Thymus (tissue), 11 donors: ENCODE measurements around the gene MED15. TPM values are rescaled to one million over a fixed set of nuclear protein-coding genes. Genes with fewer than 3 reads are reported as not detected.

ENCODE experiments used
- DNase-seq, 9 donors: peaks; one replicate each; pipeline ENCODE4 v3.0.0-alpha.2; 2013; ENCODE audit warnings: low spot score in 9 of 9, low read depth in 6 of 9, missing footprints in 1 of 9
- H3K27ac ChIP-seq, 2 donors: one replicate each; pipeline ENCODE4 v1.5.1; 2013; ENCODE audit warnings: control low read depth in 1 of 2, low read depth in 1 of 2, low read length in 1 of 2, mild to moderate bottlenecking in 1 of 2, moderate library complexity in 1 of 2
- H3K27me3 ChIP-seq, 2 donors: one replicate each; pipeline ENCODE4 v1.5.1; 2013; ENCODE audit warnings: low read length in 1 of 2; ENCODE audit not compliant: control insufficient read depth in 2 of 2, insufficient read depth in 1 of 2
- H3K36me3 ChIP-seq, 2 donors: one replicate each; pipeline ENCODE4 v1.5.1; 2013; ENCODE audit warnings: low read length in 1 of 2, mild to moderate bottlenecking in 1 of 2, moderate library complexity in 1 of 2; ENCODE audit not compliant: control insufficient read depth in 2 of 2, insufficient read depth in 2 of 2
- H3K4me1 ChIP-seq, 2 donors: one replicate each; pipeline ENCODE4 v1.5.1; 2013; ENCODE audit warnings: low read length in 2 of 2; ENCODE audit not compliant: control insufficient read depth in 2 of 2, insufficient read depth in 2 of 2
- H3K4me3 ChIP-seq, 2 donors: one replicate each; pipeline ENCODE4 v1.5.1; 2013; ENCODE audit warnings: low read length in 2 of 2, control low read depth in 1 of 2, mild to moderate bottlenecking in 1 of 2
- H3K9me3 ChIP-seq, 2 donors: one replicate each; pipeline ENCODE4 v1.5.1; 2013; ENCODE audit warnings: low read length in 1 of 2, mild to moderate bottlenecking in 1 of 2; ENCODE audit not compliant: control insufficient read depth in 2 of 2, insufficient read depth in 1 of 2
- WGBS: extraction: QIAGEN DNeasy Blood & Tissue Kit; methylation state at CpG from one replicate; pipeline ENCODE4 v1.1.7; 2013; 5-methylcytosine and 5-hydroxymethylcytosine counted together
- polyA plus RNA-seq: library from polyadenylated mRNA; stranded (reverse); fragments of 200-250 nt; gene quantifications from one replicate; pipeline ENCODE4 v1.2.3, GENCODE V29; 2013
- total RNA-seq: library from RNA; stranded (reverse); fragments of 120-200 nt; gene quantifications from one replicate; pipeline ENCODE4 v1.2.4, GENCODE V29; 2013
- donor health status: healthy.

Gene MED15
- total and polyA plus RNA-seq, 2 donors: 10.7 to 61.6 TPM

GRCh38 chr22:20604092-20604747 lies 96.8 kb downstream of the MED15 start:
- peaks cover 0 to 8% of the 10 kb centered on the region in 2 donors for H3K27me3 ChIP-seq
- no peak for DNase-seq
- H3K4me3 ChIP-seq: no peak overlapping the region
- 91% methylated on average over 23 of the region's 23 CpGs for WGBS
- no peak overlapping the region for H3K27ac ChIP-seq
- no peaks in the 10 kb centered on the region for H3K9me3 ChIP-seq
- peaks cover 0 to 10% of the 10 kb centered on the region in 2 donors for H3K4me1 ChIP-seq
- H3K36me3 ChIP-seq: no peaks in the 10 kb centered on the region

- WGBS: 96% methylated on average over 18 of the region's 18 CpGs
Observed at GRCh38 chr22:20604776-20605221, 97.4 kb downstream of the MED15 start.

GRCh38 chr22:20605328-20605727 lies 97.9 kb downstream of the MED15 start:
- H3K27me3 ChIP-seq: peaks cover 0 to 8% of the 10 kb centered on the region in 2 donors
- no peak overlapping the region for H3K4me3 ChIP-seq
- H3K27ac ChIP-seq: no peak overlapping the region
- no peaks in the 10 kb centered on the region for H3K36me3 ChIP-seq
- no peaks in the 10 kb centered on the region for H3K9me3 ChIP-seq
- DNase-seq: no peak
- peaks cover 0 to 10% of the 10 kb centered on the region in 2 donors for H3K4me1 ChIP-seq
- WGBS: 95% methylated on average over 6 of the region's 6 CpGs

More at GRCh38 chr22:20604776-20605221, 97.4 kb downstream of the MED15 start:
- H3K36me3 ChIP-seq: no peaks in the 10 kb centered on the region
- no peaks in the 10 kb centered on the region for H3K9me3 ChIP-seq
- peaks cover 0 to 8% of the 10 kb centered on the region in 2 donors for H3K27me3 ChIP-seq
- peaks cover 0 to 10% of the 10 kb centered on the region in 2 donors for H3K4me1 ChIP-seq
- DNase-seq: no peak
- no peak overlapping the region for H3K27ac ChIP-seq
- no peak overlapping the region for H3K4me3 ChIP-seq

- Histone ChIP-seq H3K4me1 (peaks cover 0 to 10% of the 10 kb centered on the region in 2 donors), H3K36me3 (no peaks in the 10 kb centered on the region), H3K27me3 (peaks cover 0 to 8% of the 10 kb centered on the region in 2 donors), H3K9me3 (no peaks in the 10 kb centered on the region), H3K27ac (no peak overlapping the region), H3K4me3 (no peak overlapping the region)
- DNase-seq: peak; percentile 21 to 79 (median 53)
- 34% methylated on average over 13 of the region's 13 CpGs for WGBS
Observed at GRCh38 chr22:20606041-20606783, 98.8 kb downstream of the MED15 start.

GRCh38 chr22:20606784-20607128 lies 99.3 kb downstream of the MED15 start:
- H3K4me1 ChIP-seq: peaks cover 0 to 10% of the 10 kb centered on the region in 2 donors
- WGBS: 96% methylated on average over 9 of the region's 9 CpGs
- H3K9me3 ChIP-seq: no peaks in the 10 kb centered on the region
- no peak overlapping the region for H3K4me3 ChIP-seq
- DNase-seq: no peak
- no peak overlapping the region for H3K27ac ChIP-seq
- no peaks in the 10 kb centered on the region for H3K36me3 ChIP-seq
- peaks cover 0 to 8% of the 10 kb centered on the region in 2 donors for H3K27me3 ChIP-seq

- H3K9me3 ChIP-seq: no peaks in the 10 kb centered on the region
- peaks cover 0 to 10% of the 10 kb centered on the region in 2 donors for H3K4me1 ChIP-seq
- no peak overlapping the region for H3K4me3 ChIP-seq
- 79% methylated on average over 31 of the region's 31 CpGs for WGBS
- H3K27me3 ChIP-seq: peaks cover 0 to 8% of the 10 kb centered on the region in 2 donors
- no peak for DNase-seq
- no peak overlapping the region for H3K27ac ChIP-seq
- H3K36me3 ChIP-seq: no peaks in the 10 kb centered on the region
Observed at GRCh38 chr22:20607157-20607907, 99.9 kb downstream of the MED15 start.

GRCh38 chr22:20610243-20610686 lies 102.9 kb downstream of the MED15 start:
- H3K27ac ChIP-seq: no peak overlapping the region
- no peaks in the 10 kb centered on the region for H3K36me3 ChIP-seq
- DNase-seq: no peak
- peaks cover 0 to 8% of the 10 kb centered on the region in 2 donors for H3K27me3 ChIP-seq
- 96% methylated on average over 8 of the region's 8 CpGs for WGBS
- no peaks in the 10 kb centered on the region for H3K9me3 ChIP-seq
- no peak overlapping the region for H3K4me3 ChIP-seq
- H3K4me1 ChIP-seq: peaks cover 0 to 10% of the 10 kb centered on the region in 2 donors

- H3K27me3 ChIP-seq: peaks cover 0 to 8% of the 10 kb centered on the region in 2 donors
- DNase-seq: no peak
- no peaks in the 10 kb centered on the region for H3K9me3 ChIP-seq
- H3K4me1 ChIP-seq: peaks cover 0 to 9% of the 10 kb centered on the region in 2 donors
- no peaks in the 10 kb centered on the region for H3K36me3 ChIP-seq
- H3K27ac ChIP-seq: no peak overlapping the region
- H3K4me3 ChIP-seq: no peak overlapping the region
- 95% methylated on average over 8 of the region's 8 CpGs for WGBS
Observed at GRCh38 chr22:20610757-20611156, 103.3 kb downstream of the MED15 start.
